Fibroblast of skin of back (primary cell): ENCODE data around the gene PTPRN2.
"Not testable (repeated sequence)": the region's sequence is repeated elsewhere in the genome, so short reads cannot be mapped to it uniquely, and the experiment has no call there.

Source experiments
- DNase-seq: peaks from one replicate; pipeline ENCODE4 v3.0.0-alpha.2; 2013

The PTPRN2 gene

GRCh38 chr7:158259671-158260418, 327.8 kb downstream of the PTPRN2 start:
- no peak for DNase-seq

GRCh38 chr7:158259141-158259540, 328.5 kb downstream of the PTPRN2 start:
- DNase-seq, result no peak

- DNase-seq, result no peak
These were observed 329.1 kb downstream of the PTPRN2 start for GRCh38 chr7:158258411-158259130.

GRCh38 chr7:158257516-158258410, 329.9 kb downstream of the PTPRN2 start:
- no peak for DNase-seq

GRCh38 chr7:158257001-158257400, 330.6 kb downstream of the PTPRN2 start:
- no peak for DNase-seq

- DNase-seq, result no peak
These were observed 331.4 kb downstream of the PTPRN2 start for GRCh38 chr7:158256091-158256816.

GRCh38 chr7:158255558-158255957, 332.1 kb downstream of the PTPRN2 start:
- DNase-seq, result no peak

- no peak for DNase-seq
These were observed 332.5 kb downstream of the PTPRN2 start for GRCh38 chr7:158255156-158255555.

GRCh38 chr7:158253670-158254045, 334.0 kb downstream of the PTPRN2 start:
- not testable (repeated sequence) for DNase-seq

- no peak for DNase-seq
These were observed 334.6 kb downstream of the PTPRN2 start for GRCh38 chr7:158252837-158253669.

GRCh38 chr7:158252081-158252836, 335.4 kb downstream of the PTPRN2 start:
- no peak for DNase-seq

GRCh38 chr7:158251061-158251965, 336.3 kb downstream of the PTPRN2 start:
- DNase-seq, result no peak

- DNase-seq, result no peak
These were observed 337.9 kb downstream of the PTPRN2 start for GRCh38 chr7:158249692-158250091.

GRCh38 chr7:158248816-158249215, 338.8 kb downstream of the PTPRN2 start:
- no peak for DNase-seq

GRCh38 chr7:158247758-158248487, 339.7 kb downstream of the PTPRN2 start:
- no peak for DNase-seq

GRCh38 chr7:158246960-158247673, 340.5 kb downstream of the PTPRN2 start:
- no peak for DNase-seq

GRCh38 chr7:158246272-158246959, 341.2 kb downstream of the PTPRN2 start:
- DNase-seq, result no peak

- no peak for DNase-seq
These were observed 341.9 kb downstream of the PTPRN2 start for GRCh38 chr7:158245724-158246041.
